DMS79 treated with DMSO at 0.1 percent for 48 hours (cell line): ENCODE data around the gene TRIO.

Source experiments
- DNase-seq: peaks from one replicate; lab custom pipeline; 2025; lab: John Stamatoyannopoulos, UW

Gene TRIO

DNA sequence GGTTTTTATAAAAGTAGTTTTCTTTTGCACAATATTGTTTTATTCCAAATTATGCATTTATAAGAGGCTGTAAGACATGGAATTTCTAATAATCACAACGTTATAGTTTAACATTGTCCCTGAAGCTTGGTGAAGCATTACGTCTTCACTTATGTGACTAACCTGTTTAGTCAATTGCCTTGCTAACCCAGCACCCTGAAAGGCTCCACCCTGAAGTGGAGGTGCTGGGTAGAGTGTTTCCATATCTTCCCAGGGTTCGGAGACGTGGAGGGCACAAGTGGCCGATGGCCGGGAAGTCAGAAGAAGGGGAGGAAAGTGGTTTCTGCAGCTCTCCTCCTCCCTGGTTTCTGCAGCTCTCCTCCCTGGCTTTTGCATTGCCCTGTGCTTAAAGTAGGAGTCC is 83.4 kb downstream of the TRIO start:
- no peak for DNase-seq

DNA sequence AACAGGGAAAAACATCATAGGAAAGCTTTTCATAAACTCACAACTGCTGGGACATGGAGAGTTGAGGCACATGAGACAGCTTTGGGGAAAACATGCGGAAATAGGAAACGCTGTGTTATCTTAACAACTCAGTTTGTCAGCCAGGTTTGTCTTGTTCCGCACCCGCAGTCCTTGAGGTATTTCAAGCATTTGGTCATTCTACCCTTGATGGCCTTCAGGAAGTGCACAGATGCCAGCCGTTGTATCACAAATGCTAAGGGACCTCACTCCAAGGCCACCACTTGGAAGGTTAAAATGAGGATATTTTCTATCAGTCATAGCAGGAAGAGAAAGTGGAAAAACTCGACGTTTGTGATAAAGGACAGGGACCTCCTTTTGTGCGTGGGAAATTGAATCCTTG is 83.8 kb downstream of the TRIO start:
- no peak for DNase-seq

GRCh38 chr5:14227513-14227912 is 84.4 kb downstream of the TRIO start:
- no peak for DNase-seq

DNA sequence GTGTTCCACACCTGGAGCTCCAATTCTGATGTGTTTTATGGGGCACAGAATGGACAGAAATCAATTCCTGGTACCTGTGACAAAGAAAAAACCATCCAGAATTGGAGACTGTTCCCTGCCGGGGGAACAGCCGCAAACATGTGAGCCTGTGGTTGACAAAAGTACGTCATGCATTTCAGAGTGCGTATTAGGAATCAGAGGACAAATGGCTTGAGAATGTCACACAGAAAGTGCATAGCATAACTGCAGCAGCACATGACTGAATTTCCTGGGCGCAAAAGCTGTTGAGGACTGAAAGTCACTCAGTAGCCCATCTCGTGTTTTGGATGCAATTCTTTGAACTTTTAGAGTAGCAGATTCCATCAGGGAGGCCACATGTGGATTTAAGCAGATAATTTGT is 85.1 kb downstream of the TRIO start:
- peak; percentile 12 for DNase-seq

- DNase-seq = no peak
Measured at GRCh38 chr5:14229181-14229580, 86.0 kb downstream of the TRIO start.

GRCh38 chr5:14229734-14230133 is 86.6 kb downstream of the TRIO start:
- DNase-seq = no peak

- no peak for DNase-seq
Measured at GRCh38 chr5:14231156-14231555, 88.0 kb downstream of the TRIO start.

DNA sequence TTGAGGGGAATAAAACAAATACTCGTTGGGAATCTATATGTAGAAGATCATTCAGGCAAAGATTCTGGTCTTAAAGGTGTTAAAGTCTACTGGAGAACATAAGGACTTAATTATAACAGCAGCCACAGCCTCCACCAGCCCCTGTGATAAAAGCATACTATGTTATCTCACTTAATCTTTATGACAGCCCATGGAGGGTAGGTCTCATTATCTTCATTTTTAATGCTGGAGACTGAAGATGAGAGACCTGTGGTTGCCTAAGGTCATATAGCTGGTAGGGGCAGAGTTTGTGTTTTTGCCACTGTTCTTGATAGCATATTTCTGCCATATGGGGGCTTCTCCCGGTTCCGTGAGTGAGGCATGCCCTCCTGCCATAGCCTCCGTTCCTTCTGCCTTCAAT is 88.7 kb downstream of the TRIO start:
- no peak for DNase-seq

GRCh38 chr5:14234204-14234603 is 91.1 kb downstream of the TRIO start:
- DNase-seq = no peak

DNA sequence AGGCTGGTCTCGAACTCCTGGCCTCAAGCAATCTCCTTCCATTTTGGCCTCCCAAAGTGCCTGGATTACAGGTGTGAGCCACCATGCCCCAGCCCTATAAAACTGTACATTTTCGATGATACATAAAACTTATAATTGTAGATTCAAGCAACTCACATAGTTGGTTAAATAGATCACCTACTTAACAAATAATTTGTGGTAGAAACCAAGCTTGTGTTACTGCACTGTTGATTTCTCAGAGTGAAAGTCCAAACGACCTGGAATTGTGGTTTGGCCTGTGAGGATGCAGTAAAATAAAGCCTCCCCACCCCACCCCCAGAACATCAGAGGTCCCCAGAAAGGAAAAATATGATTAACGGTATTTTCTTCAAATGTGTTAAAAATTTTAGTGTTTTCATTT is 92.7 kb downstream of the TRIO start:
- DNase-seq = no peak

DNA sequence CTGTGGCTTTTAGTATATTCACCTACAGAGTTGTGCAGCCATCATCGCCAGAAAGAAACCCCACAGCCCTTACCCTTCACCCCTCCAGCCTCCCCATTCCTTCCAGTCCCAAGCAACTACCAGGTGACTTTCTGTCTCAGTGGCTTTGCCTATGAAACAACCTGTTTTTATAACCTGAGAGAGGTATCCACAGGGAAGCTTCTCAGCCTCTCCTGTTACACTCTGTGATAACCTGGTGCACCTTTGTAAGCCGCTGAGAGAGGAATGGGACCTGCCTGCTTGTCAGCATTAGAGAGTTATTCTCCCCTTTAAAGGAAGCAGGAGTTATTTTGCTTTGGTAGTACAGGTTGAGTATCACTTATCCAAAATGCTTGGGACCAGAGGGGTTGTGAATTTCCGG is 93.6 kb downstream of the TRIO start:
- no peak for DNase-seq

DNA sequence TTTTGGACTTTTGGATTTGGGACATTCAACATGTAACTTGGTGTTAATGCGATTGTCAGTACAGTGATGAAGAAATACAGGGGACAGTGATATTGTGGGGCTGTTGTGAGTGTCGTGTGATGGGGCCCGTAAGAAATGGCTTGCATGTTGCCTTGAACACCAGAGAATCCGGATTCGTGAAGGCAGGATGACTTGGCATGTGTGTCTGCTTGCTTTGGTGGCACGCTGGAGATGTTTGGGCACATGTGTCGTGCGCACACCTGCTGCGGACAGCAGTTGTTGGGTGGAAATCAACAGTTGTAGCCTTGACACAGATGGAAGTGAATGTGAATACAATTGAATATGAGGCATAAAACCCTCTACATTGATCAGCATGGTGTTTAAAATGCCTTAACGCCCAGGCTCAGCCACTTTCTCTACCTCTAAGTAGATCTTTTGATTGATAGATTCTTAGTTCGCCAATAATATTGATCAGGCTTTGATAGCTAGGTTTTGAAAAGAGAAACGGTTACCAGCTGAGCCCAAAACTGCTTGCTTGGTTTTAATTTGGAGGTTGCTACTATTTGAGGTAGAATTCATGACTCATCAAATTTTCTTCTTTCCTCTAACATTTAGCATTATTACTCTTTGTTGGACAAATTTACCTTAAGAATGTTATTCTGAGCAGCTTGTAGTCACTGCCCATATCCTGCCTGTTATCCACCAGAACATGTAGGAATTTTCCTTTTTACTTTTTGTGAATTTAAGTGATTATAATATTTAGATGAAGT is 94.4 kb downstream of the TRIO start:
- no peak for DNase-seq

- DNase-seq = no peak
Measured at GRCh38 chr5:14238272-14238671, 95.1 kb downstream of the TRIO start.

DNA sequence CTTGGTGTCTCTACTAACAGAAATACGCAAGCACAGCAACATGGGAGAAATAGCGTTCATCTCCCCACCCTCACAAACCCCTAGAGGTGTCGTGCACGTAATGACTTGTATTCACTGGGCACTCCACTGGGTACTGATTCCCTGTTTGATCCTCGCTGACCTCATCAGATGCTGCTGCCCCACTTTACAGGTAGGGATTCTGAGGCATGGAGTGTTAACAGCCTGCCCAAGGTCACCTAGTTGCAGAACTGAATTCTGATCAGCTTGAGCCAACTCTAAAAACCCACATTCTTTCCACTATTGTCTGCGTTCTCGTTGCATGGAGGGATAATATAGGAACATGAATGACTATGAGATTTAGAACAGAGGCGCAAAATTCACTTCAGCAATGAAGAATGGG is 96.3 kb downstream of the TRIO start:
- no peak for DNase-seq

- DNase-seq = no peak
Measured at GRCh38 chr5:14239951-14240350, 96.8 kb downstream of the TRIO start.

- no peak for DNase-seq
Measured at GRCh38 chr5:14240359-14240758, 97.2 kb downstream of the TRIO start.

GRCh38 chr5:14241141-14241540 is 98.0 kb downstream of the TRIO start:
- no peak for DNase-seq

DNA sequence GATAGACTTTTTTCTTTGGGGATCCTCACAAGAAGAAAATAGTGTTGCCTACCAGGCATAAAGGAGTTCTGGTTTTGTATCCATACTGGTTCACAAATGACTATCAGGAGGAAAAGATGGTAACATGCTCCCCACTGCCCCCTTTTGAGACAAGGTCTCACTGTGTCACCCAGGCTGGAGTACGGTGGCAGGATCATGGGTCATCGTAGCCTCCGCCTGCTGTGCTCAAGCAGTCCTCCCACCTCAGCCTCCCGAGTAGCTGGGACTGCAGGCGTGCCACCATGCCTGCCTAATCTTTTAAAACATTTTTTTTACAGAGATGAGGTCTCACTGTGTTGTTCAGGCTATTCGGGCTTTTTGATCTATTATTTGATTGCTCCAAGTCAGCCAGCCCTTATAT is 99.3 kb downstream of the TRIO start:
- no peak for DNase-seq

DNA sequence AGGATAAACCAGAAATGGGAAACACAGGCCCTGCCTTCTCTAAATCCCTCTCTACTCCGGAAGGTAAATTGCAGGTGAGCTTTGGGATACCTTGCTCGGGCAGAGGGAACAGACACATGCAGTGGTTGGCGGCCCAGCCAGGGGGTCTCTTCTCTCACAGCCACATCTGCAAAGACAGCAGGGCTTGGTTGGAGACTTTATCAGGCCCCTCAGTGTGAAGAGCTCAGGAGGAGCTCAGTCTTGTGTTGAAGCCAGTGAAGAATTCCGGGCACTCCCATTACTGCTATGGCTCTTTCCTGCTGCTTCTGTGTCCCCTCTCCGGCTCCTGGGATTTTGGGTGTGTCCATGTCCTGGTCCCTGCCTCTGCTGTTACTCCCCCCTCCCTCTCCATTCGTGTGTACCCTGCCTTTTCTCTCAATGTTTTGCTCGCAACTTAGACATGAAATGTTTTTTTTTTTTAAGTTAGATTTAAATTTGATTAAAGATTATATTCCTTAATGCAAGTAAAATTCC is 99.8 kb downstream of the TRIO start:
- no peak for DNase-seq

GRCh38 chr5:14243766-14244165 is 100.6 kb downstream of the TRIO start:
- DNase-seq = no peak

DNA sequence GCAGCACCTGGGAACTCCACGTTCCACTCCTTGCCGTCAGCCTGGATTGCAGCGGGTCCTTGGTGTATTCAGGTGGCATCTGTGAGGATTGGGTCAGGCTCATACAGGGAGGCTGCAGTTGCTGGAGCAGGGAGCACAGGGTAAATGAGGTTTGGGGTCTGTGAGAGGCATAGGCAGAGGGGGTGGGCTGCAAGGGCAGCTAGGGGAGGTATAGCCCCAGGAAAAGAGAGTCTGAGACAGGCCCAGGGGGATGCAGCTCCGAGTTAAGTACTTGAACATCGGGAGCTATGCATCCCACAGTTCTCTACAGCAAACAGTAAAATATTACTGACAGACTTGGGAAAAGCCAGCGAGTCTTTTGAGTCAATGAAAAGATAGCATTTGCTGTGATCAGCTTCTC is 101.6 kb downstream of the TRIO start:
- DNase-seq = no peak

- DNase-seq = peak; percentile 9
Measured at GRCh38 chr5:14245132-14245925, 102.2 kb downstream of the TRIO start.

DNA sequence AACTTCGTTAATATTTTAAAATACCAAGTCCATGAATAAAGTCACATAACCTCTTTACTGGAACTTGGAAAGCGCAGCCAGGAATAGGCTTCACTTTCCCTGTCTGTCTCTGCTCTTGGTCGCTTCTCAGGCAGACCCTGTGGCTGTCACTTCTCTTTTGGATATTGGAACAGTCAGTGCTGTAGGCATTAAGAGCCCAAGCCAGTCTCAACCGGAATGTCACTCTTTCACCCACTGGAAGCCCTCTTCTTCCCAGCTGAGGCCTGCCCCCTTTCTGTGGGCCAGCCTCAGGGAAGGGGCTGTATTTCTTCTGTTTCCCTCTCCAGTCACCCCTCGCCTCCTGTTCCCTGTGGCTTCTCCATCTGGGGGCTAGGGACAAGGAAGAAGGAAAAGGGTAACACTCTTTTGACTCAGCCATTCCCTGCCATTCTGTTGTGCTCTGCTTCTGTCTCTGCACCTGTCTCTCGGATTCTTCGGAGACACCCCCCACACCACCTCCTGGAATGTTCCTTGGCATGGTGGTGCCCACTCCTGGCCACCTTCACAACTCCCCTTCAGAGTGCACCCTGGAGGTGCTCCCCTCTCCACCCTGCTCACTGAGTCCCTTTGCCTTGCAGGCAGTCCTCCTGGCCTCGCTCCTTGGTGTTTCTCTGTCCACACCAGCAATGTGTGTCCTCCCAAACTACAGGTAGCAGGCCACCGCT is 103.4 kb downstream of the TRIO start:
- DNase-seq = no peak
